A673 (cell line): ENCODE measurements around the gene CLRN1.

Source experiments
- CTCF ChIP-seq: fragments of 300-800, 200-600 bp; sonication (generic); conservative IDR thresholded peaks from 2 replicates; pipeline ENCODE4 v1.5.1; 2017; ENCODE audit warnings: low read depth, mild to moderate bottlenecking, antibody characterized with exemption, low read length, moderate library complexity, mixed read lengths
- EZH2 ChIP-seq: fragments of 200-600 bp; sonication (generic); IDR thresholded peaks from 2 replicates; pipeline ENCODE4 v1.6.1; 2017; ENCODE audit warnings: borderline replicate concordance, low read depth, mild to moderate bottlenecking, mixed read lengths, antibody characterized with exemption, low read length; ENCODE audit not compliant: poor library complexity, severe bottlenecking

- no peak for TF ChIP-seq EZH2
- no peak for TF ChIP-seq CTCF
Observed at GRCh38 chr3:150951923-150952322, 20.6 kb downstream of the CLRN1 start.
